EH (cell line): ENCODE measurements around the gene DMPK.
"Not testable (repeated sequence)": the region's sequence is repeated elsewhere in the genome, so short reads cannot be mapped to it uniquely, and the experiment has no call there.

Source experiments
- DNase-seq: peaks from one replicate; pipeline ENCODE4 v3.0.0-alpha.2; 2015; ENCODE audit warnings: low read depth

Gene DMPK

DNA sequence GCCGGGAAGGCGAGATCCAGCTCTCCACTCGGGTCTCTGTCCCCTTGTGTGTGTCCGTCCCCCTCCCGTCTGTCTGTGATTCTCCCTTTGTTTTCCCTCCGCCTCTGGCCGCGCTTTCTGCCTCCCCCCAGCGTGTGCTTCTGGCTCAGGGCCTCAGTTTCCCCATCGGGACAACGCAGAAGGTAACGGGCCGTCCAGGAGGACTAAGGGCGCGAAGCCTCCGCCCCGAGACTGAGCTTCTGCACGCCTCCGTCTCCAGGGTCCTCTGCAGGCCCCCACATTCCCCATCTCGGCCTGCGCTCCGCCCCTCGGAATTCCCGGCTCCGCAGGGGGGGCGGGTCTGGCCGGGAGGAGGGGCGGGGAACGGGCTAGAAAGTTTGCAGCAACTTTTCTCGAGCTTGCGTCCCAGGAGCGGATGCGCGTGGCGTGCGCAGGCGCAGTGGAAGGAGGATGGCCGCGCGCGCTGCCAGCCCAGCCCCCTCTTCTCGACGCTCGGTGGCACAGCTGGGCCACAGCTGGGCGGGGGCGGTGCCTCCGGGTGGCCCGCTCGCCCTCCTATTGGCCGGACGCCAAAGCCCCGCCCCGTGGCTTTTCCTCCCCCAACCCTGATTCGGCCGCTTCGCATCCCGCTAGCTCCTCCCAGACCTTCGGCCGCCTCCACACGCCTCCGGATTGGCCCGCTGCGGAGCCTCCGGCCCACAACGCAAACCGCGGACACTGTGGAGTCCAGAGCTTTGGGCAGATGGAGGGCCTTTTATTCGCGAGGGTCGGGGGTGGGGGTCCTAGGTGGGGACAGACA, 13.1 kb downstream of the DMPK start, which contains the start of gene SIX5:
SIX5 (minus strand) TSS at position 269 of the 799 bp plus-strand sequence. CDS start 408 bp downstream, outside the sequence.
- DNase-seq = peak; percentile 98

DNA sequence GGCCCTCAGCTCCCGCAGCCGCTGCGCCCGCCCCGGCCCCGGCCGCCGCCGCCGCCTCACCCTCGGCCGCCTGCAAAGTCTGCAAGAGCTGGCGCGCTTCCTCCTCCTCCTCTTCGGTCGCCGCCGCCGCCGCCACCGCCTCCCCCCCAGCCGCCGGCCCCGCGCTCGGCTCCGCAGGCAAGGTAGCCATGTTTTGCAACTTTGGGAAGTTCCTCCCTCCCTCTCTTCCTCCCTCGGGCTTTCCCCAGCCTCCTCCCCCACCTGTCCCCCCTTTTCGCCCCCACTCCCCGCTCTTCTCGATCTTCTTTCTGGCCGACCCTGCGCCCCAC, 13.7 kb downstream of the DMPK start:
- peak; percentile 61 for DNase-seq

- peak; percentile 64 for DNase-seq
Observed at GRCh38 chr19:45767881-45768654, 14.2 kb downstream of the DMPK start.

DNA sequence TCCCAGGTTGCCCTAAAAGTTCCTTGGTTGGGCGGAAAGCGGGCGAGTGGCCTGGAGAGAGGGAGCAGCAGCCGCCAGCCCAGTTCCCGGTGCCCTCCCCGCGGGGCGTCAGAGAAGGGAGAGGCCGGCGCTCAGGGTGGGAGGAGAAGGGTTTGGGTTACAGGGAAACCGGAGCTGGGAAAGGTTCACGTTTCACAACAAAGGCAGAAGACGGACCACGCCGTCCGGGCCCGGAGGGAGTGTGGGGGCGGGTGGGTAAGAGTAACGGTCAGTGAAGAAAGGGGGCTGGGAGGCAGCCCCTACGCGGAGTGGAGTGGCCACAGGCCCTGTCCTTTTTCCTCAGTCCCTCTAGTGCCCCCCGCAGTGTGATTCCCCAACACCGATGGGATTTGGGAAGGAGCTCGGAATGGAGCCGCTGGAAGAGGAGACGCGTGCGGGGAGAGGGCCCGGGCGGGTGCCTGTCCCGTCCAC, 14.8 kb downstream of the DMPK start:
- DNase-seq = peak; percentile 93

GRCh38 chr19:45766869-45767346, 15.4 kb downstream of the DMPK start:
- DNase-seq = peak; percentile 50

DNA sequence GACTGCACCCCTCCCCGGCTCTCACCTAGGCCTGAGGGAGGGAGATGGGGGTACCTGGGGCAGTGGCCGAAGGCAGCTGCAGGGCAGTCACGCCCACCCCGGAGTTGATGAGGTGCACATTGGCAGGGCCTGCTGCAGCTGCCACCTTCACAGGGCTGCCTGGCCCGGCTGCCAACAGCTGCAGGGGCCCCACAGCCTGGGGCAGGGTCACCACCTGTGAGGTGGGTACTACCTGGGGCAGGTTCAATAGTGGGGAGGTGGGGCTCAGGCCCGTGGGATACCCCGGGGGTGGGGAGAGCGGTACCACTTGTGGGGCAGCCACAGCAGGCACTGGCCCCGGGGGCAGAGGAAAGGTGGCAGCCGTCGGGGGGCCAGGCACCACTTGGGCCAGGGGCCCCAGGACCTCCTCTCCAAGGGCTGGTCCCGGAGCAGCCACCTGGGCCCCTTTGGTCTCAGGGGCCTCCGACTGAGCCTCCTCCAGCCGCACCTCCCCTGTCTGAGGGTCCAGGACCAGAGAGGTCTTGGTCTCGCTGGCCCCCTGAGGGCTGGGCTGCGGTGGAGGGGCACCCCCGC, 15.9 kb downstream of the DMPK start:
- no peak for DNase-seq

DNA sequence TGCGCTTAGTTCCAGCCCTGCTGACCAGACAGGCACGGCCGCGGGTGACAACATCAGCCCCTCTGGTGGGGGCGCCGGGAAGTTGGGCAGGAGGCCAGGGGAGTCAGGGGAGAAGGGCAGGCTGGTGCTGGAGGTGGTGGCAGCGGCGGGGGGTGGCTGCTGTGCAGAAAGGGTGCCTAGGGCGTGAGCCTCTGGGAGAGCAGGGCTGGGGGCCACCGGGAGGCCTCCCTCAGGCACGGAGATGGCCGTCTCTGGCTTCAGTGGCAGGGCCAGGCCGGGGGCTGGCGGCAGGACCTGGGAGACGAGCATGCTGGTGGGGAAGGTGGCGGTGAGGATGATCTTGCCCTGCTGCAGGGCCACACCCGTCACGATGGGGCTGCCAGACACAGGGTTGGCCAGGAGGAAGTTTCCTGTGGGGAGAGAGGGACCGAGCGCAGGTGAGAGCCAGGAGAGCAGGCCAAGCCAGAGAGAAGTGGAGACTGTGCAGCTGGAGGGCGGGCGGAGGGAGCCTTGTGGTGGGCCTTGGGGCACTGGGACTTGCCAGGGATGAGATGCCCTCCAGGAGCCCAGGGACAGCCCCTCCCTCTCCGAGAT, 16.5 kb downstream of the DMPK start:
- no peak for DNase-seq

DNA sequence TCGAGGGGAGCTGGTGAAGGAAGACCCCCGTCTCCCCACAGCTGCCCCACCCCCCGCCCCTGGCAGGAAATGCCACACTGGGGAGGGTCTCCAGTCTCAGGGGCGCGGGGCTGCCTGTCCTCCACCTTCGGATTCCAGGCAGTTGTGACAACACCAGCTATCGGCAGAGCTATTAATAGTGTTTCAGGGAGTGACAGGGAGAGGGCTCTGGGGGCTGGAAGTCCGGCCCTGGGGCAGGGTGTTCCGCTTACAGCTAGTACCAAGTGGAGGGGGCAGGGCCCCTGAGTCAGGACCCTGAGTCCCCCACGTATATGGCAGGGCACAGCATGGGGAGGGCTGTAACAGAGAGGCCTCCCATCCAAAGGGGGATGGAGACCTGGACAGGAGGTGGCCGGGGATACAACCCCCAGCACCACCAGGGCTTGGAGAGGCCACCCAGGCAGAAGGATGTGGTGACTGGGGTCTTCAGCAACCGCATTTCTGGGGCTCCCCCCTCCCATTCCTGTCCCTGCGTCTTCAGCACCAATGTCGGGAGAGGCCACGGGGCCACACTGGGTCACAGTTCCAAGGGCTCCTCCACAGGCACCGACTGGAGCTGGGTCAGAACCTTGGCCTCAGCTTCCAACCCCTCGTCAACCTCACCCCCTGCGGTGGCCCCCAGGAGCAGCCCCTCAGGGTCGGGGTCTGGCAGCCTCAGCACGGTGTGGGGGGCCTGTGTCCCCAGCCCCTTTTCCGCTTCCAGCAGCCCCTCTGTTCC, 17.2 kb downstream of the DMPK start:
- no peak for DNase-seq

GRCh38 chr19:45764475-45764874, 17.8 kb downstream of the DMPK start:
- DNase-seq = no peak

DNA sequence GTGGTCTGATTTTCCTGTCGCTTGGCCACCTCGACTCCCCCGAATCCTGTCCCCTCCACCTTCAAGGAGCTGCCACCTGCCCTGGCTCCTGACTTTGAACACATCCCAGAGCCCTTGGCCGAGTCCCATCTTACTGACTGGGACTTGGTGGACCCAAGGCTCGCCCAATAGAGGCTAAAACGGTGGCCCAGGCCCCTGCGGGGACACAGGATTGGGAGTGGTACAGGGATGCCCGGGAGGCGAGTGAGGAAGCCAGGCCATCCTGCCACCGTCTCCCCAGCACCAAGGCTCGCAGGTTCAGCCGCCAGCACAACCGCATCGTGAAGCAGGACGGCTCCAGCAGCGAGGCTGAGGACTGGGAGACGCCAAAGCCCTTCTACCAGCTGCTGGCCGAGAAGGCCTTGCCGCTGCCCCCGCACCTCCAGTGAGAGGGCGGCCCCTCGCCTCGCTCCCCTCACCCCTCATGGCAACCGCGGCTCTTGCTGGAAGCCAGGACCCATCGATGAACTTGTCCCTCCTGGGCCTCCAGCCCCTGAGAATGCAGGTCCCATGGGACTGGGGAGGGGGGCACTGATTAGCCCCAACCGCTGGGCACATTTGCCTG, 18.5 kb downstream of the DMPK start:
- no peak for DNase-seq

- no peak for DNase-seq
Observed at GRCh38 chr19:45762870-45763631, 19.2 kb downstream of the DMPK start.

- DNase-seq = no peak
Observed at GRCh38 chr19:45761714-45762113, 20.6 kb downstream of the DMPK start.

DNA sequence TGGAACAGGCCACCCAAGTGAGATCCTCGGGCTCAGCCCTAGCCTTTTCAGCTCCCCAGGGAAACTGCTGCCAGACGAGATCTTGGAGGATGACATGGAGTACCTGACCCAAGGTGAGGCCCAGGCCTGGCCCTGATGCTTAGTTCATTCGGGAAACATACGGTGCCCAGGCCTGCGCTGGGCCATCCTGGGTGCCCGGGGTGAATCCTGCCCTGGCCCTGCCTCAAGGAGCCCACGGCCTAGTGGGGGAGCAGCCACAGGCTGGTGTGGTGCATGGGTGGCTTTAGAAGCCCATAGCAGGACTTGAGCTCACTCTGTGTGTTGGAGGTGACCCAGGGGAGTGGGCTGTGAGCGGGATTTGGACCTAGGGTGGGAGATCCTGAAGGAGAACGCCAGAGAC, 23.4 kb downstream of the DMPK start:
- DNase-seq = no peak

DNA sequence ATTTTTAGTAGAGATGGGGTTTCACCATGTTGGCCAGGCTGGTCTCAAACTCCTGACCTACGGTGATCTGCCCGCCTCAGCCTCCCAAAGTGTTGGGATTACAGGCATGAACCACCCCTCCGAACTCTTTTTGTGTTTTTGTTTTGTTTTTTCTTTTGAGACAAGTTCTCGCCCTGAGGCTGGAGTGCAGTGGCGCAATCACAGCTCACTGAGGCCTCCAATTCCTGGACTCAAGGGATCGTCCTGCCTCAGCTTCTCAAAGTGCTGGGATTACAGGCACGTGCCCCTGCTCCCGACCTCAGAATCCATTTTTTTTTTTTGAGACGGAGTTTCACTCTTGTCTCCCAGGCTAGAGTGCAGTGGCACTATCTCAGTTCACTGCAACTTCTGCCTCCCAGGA, 24.6 kb downstream of the DMPK start:
- no peak for DNase-seq

DNA sequence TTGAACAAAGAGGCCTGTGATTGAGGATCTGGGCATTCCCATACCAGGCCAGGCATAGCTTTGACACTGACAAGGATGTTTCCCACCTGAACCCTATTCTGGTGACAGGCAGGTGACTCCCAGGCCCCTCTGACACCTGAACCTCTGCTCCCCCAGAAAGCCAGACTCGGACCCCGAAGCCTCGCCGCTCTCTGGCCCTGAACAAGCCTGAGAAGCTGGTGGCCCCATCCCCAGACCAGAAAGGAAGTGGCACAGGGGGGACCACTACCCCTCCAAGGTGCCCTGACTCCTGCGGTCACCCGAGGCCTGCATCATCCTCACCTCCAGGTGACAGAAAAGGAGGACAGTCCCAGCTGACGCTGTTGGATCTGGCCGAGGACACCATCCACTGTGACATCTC, 28.0 kb downstream of the DMPK start:
- DNase-seq = no peak

DNA sequence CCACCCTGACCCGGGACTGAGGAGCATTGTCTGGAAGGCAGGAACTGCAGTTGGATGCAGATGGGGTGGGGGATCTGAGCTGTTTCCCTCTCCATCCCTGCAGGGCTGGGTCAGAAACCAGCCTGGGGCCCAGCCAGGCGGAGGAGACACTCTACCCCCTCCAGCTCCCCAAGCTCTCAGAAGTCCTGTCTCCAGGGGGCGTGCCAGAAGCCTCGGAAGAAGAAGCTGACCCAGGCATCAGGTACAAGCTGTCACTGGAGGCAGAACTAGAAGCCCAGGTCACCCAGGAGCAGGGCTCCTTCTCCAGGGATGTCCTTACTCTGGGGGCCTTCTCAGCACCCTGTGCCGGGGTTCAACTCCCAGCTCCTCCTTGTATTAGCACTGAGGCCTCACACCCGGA, 28.7 kb downstream of the DMPK start:
- DNase-seq = no peak

- DNase-seq = no peak
Observed at GRCh38 chr19:45752639-45753038, 29.7 kb downstream of the DMPK start.

GRCh38 chr19:45751483-45751882, 30.8 kb downstream of the DMPK start:
- not testable (repeated sequence) for DNase-seq

GRCh38 chr19:45747513-45747912, 34.8 kb downstream of the DMPK start:
- no peak for DNase-seq

GRCh38 chr19:45746866-45747265, 35.4 kb downstream of the DMPK start:
- peak; percentile 68 for DNase-seq
